HCT116 (cell line): Measurements from ENCODE around the gene MLKL. TPM values are rescaled to one million over a fixed set of nuclear protein-coding genes. Genes with fewer than 3 reads are reported as not detected.

Experiments
- ATAC-seq: fragments of 200-7000 bp; cut with Tn5 transposase; 2 replicates; pipeline ENCODE4 v1.9.1; 2020; ENCODE audit warnings: mild to moderate bottlenecking, moderate library complexity
- BruUV-seq: library from RNA; stranded (reverse); fragments of 400-500 nt; replicated peaks from 2 replicates; lab custom pipeline; 2021; lab: Mats Ljungman, UMichigan
- CTCF ChIA-PET: fragments of 300-600 bp; sonication (Branson Sonifier 250); formaldehyde crosslinking; loops from one replicate; lab custom pipeline; 2021; ENCODE audit warnings: antibody characterized with exemption; lab: Charles Lee
- POLR2A ChIA-PET: fragments of 300-600, 350-600 bp; sonication (Branson Sonifier 250); formaldehyde crosslinking; loops from one replicate; lab custom pipeline; 2021; ENCODE audit warnings: antibody characterized with exemption; lab: Charles Lee
- RAD21 ChIA-PET, 2 experiments: fragments of 300-600 bp; sonication (Branson Sonifier 250); formaldehyde crosslinking; loops; one replicate each; lab custom pipeline; 2023; ENCODE audit warnings: low total read pairs in 2 of 2; ENCODE audit not compliant: uncharacterized antibody in 2 of 2, unreplicated experiment in 2 of 2, low non-redundant PET in 1 of 2; lab: Charles Lee
- DNase-seq: peaks from one replicate; pipeline ENCODE4 v3.0.0-alpha.2; 2010; ENCODE audit warnings: low read depth, low spot score
- H2AFZ ChIP-seq: fragments of 200-600 bp; shearing (Covaris generic), sonication (generic); 2 replicates; pipeline ENCODE4 v1.6.1; 2017; ENCODE audit warnings: low read depth, mixed run types, mixed read lengths, antibody characterized with exemption, low read length; ENCODE audit not compliant: poor library complexity, severe bottlenecking
- H3K27ac ChIP-seq: 2 replicates; pipeline ENCODE4 v1.5.1; 2012; ENCODE audit warnings: low read depth, low read length
- H3K27me3 ChIP-seq: fragments of 200-600 bp; sonication (generic); 2 replicates; pipeline ENCODE4 v1.6.1; 2016; ENCODE audit warnings: mixed run types, low read length, mixed read lengths; ENCODE audit not compliant: insufficient read depth
- H3K36me3 ChIP-seq, 2 experiments: fragments of 200-500 bp in 1 of 2; fragments of 200-600 bp in 1 of 2; sonication (Bioruptor generic) in 1 of 2; sonication (generic) in 1 of 2; 2 replicates each; pipeline versions ENCODE4 v1.5.1 to v1.6.1; 2014 to 2016; ENCODE audit warnings: low read length in 2 of 2, inconsistent platforms in 1 of 2, mixed read lengths in 1 of 2, mixed run types in 1 of 2; ENCODE audit not compliant: insufficient read depth in 2 of 2, control insufficient read depth in 1 of 2
- H3K4me1 ChIP-seq, 2 experiments: fragments of 200-600 bp in 1 of 2; sonication (generic) in 1 of 2; 2 replicates each; pipeline versions ENCODE4 v1.5.1 to v1.6.1; 2012 to 2017; ENCODE audit warnings: low read length in 2 of 2, inconsistent platforms in 1 of 2, mild to moderate bottlenecking in 1 of 2, mixed read lengths in 1 of 2, mixed run types in 1 of 2, moderate library complexity in 1 of 2; ENCODE audit not compliant: insufficient read depth in 2 of 2, control insufficient read depth in 1 of 2
- H3K4me2 ChIP-seq: fragments of 200-600 bp; sonication (generic); 2 replicates; pipeline ENCODE4 v1.6.1; 2017; ENCODE audit warnings: mixed run types, low read length, mixed read lengths
- H3K4me3 ChIP-seq, 2 experiments: fragments of 200-600 bp in 1 of 2; sonication (generic) in 1 of 2; replicated peaks in 1 of 2; 2 replicates each; pipeline ENCODE4 v1.5.1; 2011 to 2016; ENCODE audit warnings: low read length in 2 of 2, control low read depth in 1 of 2, low read depth in 1 of 2, mild to moderate bottlenecking in 1 of 2, mixed read lengths in 1 of 2, mixed run types in 1 of 2
- H3K79me2 ChIP-seq: fragments of 200-600 bp; sonication (generic); 2 replicates; pipeline ENCODE4 v1.6.1; 2017; ENCODE audit warnings: mild to moderate bottlenecking, mixed run types, low read length, moderate library complexity, mixed read lengths; ENCODE audit not compliant: insufficient read depth
- H3K9ac ChIP-seq: fragments of 200-600 bp; sonication (generic); 2 replicates; pipeline ENCODE4 v1.6.1; 2016; ENCODE audit warnings: low read length, mixed read lengths
- H3K9me2 ChIP-seq: fragments of 200-600 bp; sonication (generic), shearing (Covaris generic); 2 replicates; pipeline ENCODE4 v1.6.1; 2017; ENCODE audit warnings: mixed run types, mild to moderate bottlenecking, moderate library complexity; ENCODE audit not compliant: insufficient read depth
- H3K9me3 ChIP-seq, 2 experiments: fragments of 200-500 bp in 1 of 2; fragments of 200-600 bp in 1 of 2; sonication (Bioruptor generic) in 1 of 2; sonication (generic) in 1 of 2; 2 replicates each; pipeline ENCODE4 v1.6.1; 2014 to 2017; ENCODE audit warnings: low read length in 2 of 2, mixed read lengths in 2 of 2, inconsistent platforms in 1 of 2, low read depth in 1 of 2, mild to moderate bottlenecking in 1 of 2, mixed run types in 1 of 2, moderate library complexity in 1 of 2; ENCODE audit not compliant: control insufficient read depth in 1 of 2, insufficient read depth in 1 of 2
- H4K20me1 ChIP-seq: fragments of 200-600 bp; sonication (generic), shearing (Covaris generic); 2 replicates; pipeline ENCODE4 v1.6.1; 2017; ENCODE audit warnings: mixed run types, mild to moderate bottlenecking, moderate library complexity; ENCODE audit not compliant: insufficient read depth
- CBX3 ChIP-seq: IDR thresholded peaks from 2 replicates; pipeline ENCODE4 v1.6.1; 2012; ENCODE audit warnings: low read depth
- EGR1 ChIP-seq: IDR thresholded peaks from 2 replicates; pipeline ENCODE4 v1.6.1; 2012; ENCODE audit warnings: low read depth
- ELF1 ChIP-seq: IDR thresholded peaks from 2 replicates; pipeline ENCODE4 v1.6.1; 2012; ENCODE audit warnings: low read depth, borderline replicate concordance
- EZH2 ChIP-seq: fragments of 200-600 bp; sonication (generic); IDR thresholded peaks from 2 replicates; pipeline ENCODE4 v1.6.1; 2017; ENCODE audit warnings: antibody characterized with exemption, mixed run types
- EZH2phosphoT487 ChIP-seq: fragments of 200-600 bp; IDR thresholded peaks from 2 replicates; pipeline ENCODE4 v1.6.1; 2018; ENCODE audit warnings: antibody characterized with exemption, borderline replicate concordance
- FOSL1 ChIP-seq: IDR thresholded peaks from 2 replicates; pipeline ENCODE4 v1.6.1; 2012; ENCODE audit warnings: low read depth
- JUND ChIP-seq: IDR thresholded peaks from 2 replicates; pipeline ENCODE4 v1.6.1; 2012
- POLR2A ChIP-seq: IDR thresholded peaks from 2 replicates; pipeline ENCODE4 v1.7.0; 2011; ENCODE audit warnings: borderline replicate concordance; ENCODE audit not compliant: insufficient read depth, insufficient read length; ENCODE audit errors: extremely low read depth
- RAD21 ChIP-seq: IDR thresholded peaks from 2 replicates; pipeline ENCODE4 v1.6.1; 2012; ENCODE audit warnings: low read depth, mild to moderate bottlenecking
- SIN3A ChIP-seq: IDR thresholded peaks from 2 replicates; pipeline ENCODE4 v1.6.1; 2012; ENCODE audit warnings: low read depth
- SP1 ChIP-seq: IDR thresholded peaks from 2 replicates; pipeline ENCODE4 v1.6.1; 2012; ENCODE audit warnings: low read depth
- SRF ChIP-seq: IDR thresholded peaks from 2 replicates; pipeline ENCODE4 v1.6.1; 2012; ENCODE audit warnings: low read depth
- TCF7L2 ChIP-seq: IDR thresholded peaks from 2 replicates; pipeline ENCODE4 v1.7.0; 2011; ENCODE audit warnings: borderline replicate concordance, inconsistent platforms; ENCODE audit not compliant: insufficient read depth, insufficient read length; ENCODE audit errors: extremely low read depth
- YY1 ChIP-seq: IDR thresholded peaks from 2 replicates; pipeline ENCODE4 v1.6.1; 2011; ENCODE audit warnings: low read length, low read depth, moderate library complexity, mild to moderate bottlenecking; ENCODE audit not compliant: insufficient replicate concordance; ENCODE audit errors: extremely low read depth
- ZFX ChIP-seq: fragments of 450-650 bp; IDR thresholded peaks from 2 replicates; pipeline ENCODE4 v1.6.1; 2017
- ZNF274 ChIP-seq: fragments of 200-500 bp; sonication (Bioruptor generic); IDR thresholded peaks from 2 replicates; pipeline ENCODE4 v1.6.1; 2014; ENCODE audit warnings: mild to moderate bottlenecking, low read depth, low read length, inconsistent platforms
- intact Hi-C: fragments of 100-400 bp; cut with micrococcal nuclease; formaldehyde crosslinking; loops from 2 replicates; pipeline ENCODE4 v1.10.0; 2022
- total RNA-seq: library from RNA; stranded (reverse); gene quantifications from one replicate; pipeline ENCODE4 v1.2.1, GENCODE V29; 2021; ENCODE audit not compliant: unreplicated experiment
- TF ChIP-seq, protein P1 (sequence below), 3 experiments: fragments of 200-600 bp in 1 of 3; sonication (generic) in 1 of 3; IDR thresholded peaks in 2 of 3; conservative IDR thresholded peaks in 1 of 3; 2 replicates each; pipeline ENCODE4 v1.5.1; 2012 to 2017; ENCODE audit warnings: low read depth in 2 of 3, low read length in 2 of 3, antibody characterized with exemption in 1 of 3, borderline replicate concordance in 1 of 3, control low read depth in 1 of 3, mild to moderate bottlenecking in 1 of 3, mixed read lengths in 1 of 3, mixed run types in 1 of 3, moderate library complexity in 1 of 3; ENCODE audit not compliant: insufficient read depth in 1 of 3
- TF ChIP-seq, protein P2 (sequence below): IDR thresholded peaks from 2 replicates; pipeline ENCODE4 v1.6.1; 2011; ENCODE audit warnings: mild to moderate bottlenecking, low read length, moderate library complexity; ENCODE audit not compliant: insufficient replicate concordance; ENCODE audit errors: extremely low read depth
- TF ChIP-seq, protein P3 (sequence below): IDR thresholded peaks from 2 replicates; pipeline ENCODE4 v1.6.1; 2012; ENCODE audit warnings: low read depth
- TF ChIP-seq, protein P4 (sequence below): IDR thresholded peaks from 2 replicates; pipeline ENCODE4 v1.6.1; 2012

Gene MLKL
- total RNA-seq, 1 experiment from 2014 or later, result 8.3 TPM

DNA sequence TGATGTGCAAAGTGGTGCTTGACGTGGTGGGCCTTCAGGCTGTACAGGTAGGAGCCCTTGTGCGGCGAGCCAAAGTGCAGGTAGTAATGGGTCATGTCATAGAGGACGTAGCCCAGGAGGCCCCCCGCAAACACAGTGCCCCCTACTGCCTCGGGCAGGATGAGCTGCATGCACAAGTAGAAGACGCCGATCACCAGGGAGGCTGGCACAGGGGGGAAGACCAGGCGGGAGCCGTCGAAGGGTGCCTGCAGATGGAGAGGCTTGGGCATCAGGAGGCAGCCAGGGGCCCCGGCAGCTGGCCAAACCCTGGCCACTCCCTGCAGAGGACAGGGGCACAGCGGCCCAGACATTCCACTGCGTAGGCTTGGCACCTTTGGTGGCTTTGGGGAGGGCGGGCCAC is 15.7 kb upstream of the MLKL start:
- Histone ChIP-seq H3K4me2 (no peak overlapping the region), H3K4me1 (no peaks in the 10 kb centered on the region), H3K9ac (no peak overlapping the region), H3K9me2 (no peaks in the 10 kb centered on the region), H3K36me3 (no peaks in the 10 kb centered on the region), H3K27me3 (no peaks in the 10 kb centered on the region), H2AFZ (no peak overlapping the region), H3K9me3 (no peaks in the 10 kb centered on the region), H3K79me2 (no peaks in the 10 kb centered on the region), H3K27ac (no peak overlapping the region), H4K20me1 (no peaks in the 10 kb centered on the region), H3K4me3 (no peak overlapping the region)
- TF ChIP-seq YY1, result no peak
- TF ChIP-seq EGR1, result no peak
- TF ChIP-seq JUND, result no peak
- TF ChIP-seq, protein P1, sequence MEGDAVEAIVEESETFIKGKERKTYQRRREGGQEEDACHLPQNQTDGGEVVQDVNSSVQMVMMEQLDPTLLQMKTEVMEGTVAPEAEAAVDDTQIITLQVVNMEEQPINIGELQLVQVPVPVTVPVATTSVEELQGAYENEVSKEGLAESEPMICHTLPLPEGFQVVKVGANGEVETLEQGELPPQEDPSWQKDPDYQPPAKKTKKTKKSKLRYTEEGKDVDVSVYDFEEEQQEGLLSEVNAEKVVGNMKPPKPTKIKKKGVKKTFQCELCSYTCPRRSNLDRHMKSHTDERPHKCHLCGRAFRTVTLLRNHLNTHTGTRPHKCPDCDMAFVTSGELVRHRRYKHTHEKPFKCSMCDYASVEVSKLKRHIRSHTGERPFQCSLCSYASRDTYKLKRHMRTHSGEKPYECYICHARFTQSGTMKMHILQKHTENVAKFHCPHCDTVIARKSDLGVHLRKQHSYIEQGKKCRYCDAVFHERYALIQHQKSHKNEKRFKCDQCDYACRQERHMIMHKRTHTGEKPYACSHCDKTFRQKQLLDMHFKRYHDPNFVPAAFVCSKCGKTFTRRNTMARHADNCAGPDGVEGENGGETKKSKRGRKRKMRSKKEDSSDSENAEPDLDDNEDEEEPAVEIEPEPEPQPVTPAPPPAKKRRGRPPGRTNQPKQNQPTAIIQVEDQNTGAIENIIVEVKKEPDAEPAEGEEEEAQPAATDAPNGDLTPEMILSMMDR (IDR thresholded peaks at IDR 0.05 in 2 of 3, conservative IDR thresholded peaks at IDR 0.05 in 1 of 3; ENCODE audit: borderline replicate concordance in 1 of 3, insufficient read depth in 1 of 3, low read depth in 2 of 3, low read length in 2 of 3), result no peak; a peak in 1 of 6 replicates
- no peak for TF ChIP-seq FOSL1
- TF ChIP-seq TCF7L2, result no peak
- no peak for TF ChIP-seq POLR2A
- TF ChIP-seq ELF1, result no peak
- no peak for TF ChIP-seq EZH2
- TF ChIP-seq, protein P2, sequence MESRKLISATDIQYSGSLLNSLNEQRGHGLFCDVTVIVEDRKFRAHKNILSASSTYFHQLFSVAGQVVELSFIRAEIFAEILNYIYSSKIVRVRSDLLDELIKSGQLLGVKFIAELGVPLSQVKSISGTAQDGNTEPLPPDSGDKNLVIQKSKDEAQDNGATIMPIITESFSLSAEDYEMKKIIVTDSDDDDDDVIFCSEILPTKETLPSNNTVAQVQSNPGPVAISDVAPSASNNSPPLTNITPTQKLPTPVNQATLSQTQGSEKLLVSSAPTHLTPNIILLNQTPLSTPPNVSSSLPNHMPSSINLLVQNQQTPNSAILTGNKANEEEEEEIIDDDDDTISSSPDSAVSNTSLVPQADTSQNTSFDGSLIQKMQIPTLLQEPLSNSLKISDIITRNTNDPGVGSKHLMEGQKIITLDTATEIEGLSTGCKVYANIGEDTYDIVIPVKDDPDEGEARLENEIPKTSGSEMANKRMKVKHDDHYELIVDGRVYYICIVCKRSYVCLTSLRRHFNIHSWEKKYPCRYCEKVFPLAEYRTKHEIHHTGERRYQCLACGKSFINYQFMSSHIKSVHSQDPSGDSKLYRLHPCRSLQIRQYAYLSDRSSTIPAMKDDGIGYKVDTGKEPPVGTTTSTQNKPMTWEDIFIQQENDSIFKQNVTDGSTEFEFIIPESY, result no peak
- TF ChIP-seq SRF, result no peak
- no peak for TF ChIP-seq RAD21
- TF ChIP-seq ZNF274, result no peak
- TF ChIP-seq ZFX, result no peak
- no peak for TF ChIP-seq SIN3A
- TF ChIP-seq, protein P3, sequence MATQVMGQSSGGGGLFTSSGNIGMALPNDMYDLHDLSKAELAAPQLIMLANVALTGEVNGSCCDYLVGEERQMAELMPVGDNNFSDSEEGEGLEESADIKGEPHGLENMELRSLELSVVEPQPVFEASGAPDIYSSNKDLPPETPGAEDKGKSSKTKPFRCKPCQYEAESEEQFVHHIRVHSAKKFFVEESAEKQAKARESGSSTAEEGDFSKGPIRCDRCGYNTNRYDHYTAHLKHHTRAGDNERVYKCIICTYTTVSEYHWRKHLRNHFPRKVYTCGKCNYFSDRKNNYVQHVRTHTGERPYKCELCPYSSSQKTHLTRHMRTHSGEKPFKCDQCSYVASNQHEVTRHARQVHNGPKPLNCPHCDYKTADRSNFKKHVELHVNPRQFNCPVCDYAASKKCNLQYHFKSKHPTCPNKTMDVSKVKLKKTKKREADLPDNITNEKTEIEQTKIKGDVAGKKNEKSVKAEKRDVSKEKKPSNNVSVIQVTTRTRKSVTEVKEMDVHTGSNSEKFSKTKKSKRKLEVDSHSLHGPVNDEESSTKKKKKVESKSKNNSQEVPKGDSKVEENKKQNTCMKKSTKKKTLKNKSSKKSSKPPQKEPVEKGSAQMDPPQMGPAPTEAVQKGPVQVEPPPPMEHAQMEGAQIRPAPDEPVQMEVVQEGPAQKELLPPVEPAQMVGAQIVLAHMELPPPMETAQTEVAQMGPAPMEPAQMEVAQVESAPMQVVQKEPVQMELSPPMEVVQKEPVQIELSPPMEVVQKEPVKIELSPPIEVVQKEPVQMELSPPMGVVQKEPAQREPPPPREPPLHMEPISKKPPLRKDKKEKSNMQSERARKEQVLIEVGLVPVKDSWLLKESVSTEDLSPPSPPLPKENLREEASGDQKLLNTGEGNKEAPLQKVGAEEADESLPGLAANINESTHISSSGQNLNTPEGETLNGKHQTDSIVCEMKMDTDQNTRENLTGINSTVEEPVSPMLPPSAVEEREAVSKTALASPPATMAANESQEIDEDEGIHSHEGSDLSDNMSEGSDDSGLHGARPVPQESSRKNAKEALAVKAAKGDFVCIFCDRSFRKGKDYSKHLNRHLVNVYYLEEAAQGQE, result no peak
- no peak for TF ChIP-seq SP1
- TF ChIP-seq CBX3, result no peak
- TF ChIP-seq EZH2phosphoT487, result no peak
- TF ChIP-seq, protein P4, sequence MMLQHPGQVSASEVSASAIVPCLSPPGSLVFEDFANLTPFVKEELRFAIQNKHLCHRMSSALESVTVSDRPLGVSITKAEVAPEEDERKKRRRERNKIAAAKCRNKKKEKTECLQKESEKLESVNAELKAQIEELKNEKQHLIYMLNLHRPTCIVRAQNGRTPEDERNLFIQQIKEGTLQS, result no peak
- intact Hi-C loops, result no loop called here
- ChIA-PET POLR2A (no interaction called here), RAD21 (no interaction called here), CTCF (no interaction called here)
- BruUV-seq, result no TSS peak
- 0 out of 2 replicates have a peak, but pooled peaks have one; percentile 13 for ATAC-seq
- DNase-seq, result no peak
